Coronary artery (tissue), 2 donors: ENCODE results near the gene CRAMP1.

Experiments used
- DNase-seq: peaks from one replicate; pipeline ENCODE4 v3.0.0-alpha.2; 2017; ENCODE audit warnings: low spot score
- H3K27ac ChIP-seq, 2 donors: fragments of 200-600 bp; sonication (generic); one replicate each; pipeline ENCODE4 v1.5.1; 2016 to 2019
- H3K4me3 ChIP-seq: fragments of 200-600 bp; sonication (generic); 2 replicates; pipeline ENCODE4 v1.5.1; 2016; ENCODE audit warnings: mild to moderate bottlenecking, moderate library complexity
- CTCF ChIP-seq: fragments of 200-600 bp; sonication (generic); IDR thresholded peaks from one replicate; pipeline ENCODE4 v1.5.1; 2019; ENCODE audit warnings: antibody characterized with exemption

The CRAMP1 gene

GRCh38 chr16:1645914-1646525, 33.9 kb downstream of the CRAMP1 start:
- no peak overlapping the region for H3K4me3 ChIP-seq
- no peak for DNase-seq
- no peak overlapping the region for H3K27ac ChIP-seq
- TF ChIP-seq CTCF: no peak

DNA sequence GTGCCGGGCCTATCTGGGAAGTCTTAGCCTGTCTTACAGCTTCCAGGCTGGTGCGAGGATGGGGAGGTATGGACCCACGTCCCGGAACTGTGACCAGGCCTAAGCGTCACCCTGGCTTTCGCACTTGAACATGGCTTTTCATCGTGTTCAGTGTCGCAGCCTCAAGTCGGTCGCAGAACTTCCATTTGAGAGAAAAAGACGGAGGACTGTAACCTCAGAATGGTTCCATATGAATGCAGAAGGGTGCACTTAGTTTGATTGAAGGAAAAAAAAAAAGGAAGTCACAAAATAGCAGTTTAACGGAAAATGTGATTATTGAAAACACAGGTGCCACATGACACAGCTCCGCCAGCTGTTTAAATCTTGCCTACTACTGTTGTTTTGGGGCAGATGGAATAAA, 35.7 kb downstream of the CRAMP1 start:
- no peak for TF ChIP-seq CTCF
- H3K27ac ChIP-seq: no peak overlapping the region
- no peak for DNase-seq
- H3K4me3 ChIP-seq: no peak overlapping the region

- no peak for TF ChIP-seq CTCF
- DNase-seq: no peak
- H3K27ac ChIP-seq: no peak overlapping the region
- H3K4me3 ChIP-seq: no peak overlapping the region
These were observed 38.0 kb downstream of the CRAMP1 start for GRCh38 chr16:1650131-1650530.

DNA sequence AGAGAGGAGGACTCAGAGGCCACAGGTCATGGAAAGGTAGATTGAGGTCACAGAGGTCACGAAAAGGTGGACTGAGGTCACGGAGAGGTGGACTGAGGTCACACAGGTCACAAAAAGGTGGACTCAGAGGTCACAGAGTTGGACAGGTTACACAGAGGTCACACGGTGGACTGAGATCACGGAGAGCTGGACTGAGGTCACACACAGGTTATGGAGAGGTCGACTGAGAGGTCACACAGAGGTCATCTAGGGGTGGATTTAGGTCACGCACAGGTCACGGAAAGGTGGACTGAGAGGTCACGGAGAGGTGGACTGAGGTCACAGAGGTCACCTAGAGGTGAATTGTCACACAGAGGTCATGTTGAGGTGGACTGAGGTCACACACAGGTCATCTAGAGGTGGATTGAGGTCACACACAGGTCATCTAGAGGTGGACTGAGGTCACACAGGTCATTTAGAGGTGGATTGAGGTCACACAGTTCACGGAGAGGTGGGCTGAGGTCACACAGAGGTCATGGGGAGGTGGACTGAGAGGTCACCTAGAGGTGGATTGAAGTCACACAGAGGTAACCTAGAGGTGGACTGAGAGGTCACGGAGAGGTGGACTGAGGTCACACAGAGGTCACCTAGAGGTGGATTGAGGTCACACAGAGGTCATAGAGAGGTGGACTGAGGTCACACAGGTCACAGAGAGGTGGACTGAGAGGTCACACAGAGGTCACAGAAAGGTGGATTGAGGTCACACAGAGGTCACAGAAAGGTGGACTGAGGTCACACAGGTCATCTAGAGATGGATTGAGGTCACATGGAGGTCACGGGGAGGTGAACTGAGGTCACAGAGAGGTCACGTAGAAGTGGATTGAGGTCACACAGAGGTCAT, 39.2 kb downstream of the CRAMP1 start:
- TF ChIP-seq CTCF: no peak
- Histone ChIP-seq H3K4me3 (no peak overlapping the region), H3K27ac (no peak overlapping the region)
- DNase-seq: no peak

DNA sequence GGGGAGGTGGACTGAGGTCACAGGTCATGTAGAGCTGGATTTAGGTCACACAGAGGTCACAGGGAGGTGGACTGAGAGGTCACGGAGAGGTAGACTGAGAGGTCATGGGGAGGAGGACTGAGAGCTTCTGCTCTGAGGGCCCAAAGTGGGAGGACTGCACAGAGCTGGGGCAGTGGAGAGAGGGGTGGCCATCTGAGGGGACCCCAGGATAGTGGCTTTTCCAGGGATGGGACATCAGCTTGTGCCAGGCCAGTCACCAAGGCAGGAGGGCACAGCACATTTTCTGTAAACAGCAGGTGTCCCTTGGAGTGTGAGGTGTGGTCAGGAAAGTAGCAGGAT, 39.8 kb downstream of the CRAMP1 start:
- H3K27ac ChIP-seq: no peak overlapping the region
- DNase-seq: no peak
- TF ChIP-seq CTCF: no peak
- no peak overlapping the region for H3K4me3 ChIP-seq

DNA sequence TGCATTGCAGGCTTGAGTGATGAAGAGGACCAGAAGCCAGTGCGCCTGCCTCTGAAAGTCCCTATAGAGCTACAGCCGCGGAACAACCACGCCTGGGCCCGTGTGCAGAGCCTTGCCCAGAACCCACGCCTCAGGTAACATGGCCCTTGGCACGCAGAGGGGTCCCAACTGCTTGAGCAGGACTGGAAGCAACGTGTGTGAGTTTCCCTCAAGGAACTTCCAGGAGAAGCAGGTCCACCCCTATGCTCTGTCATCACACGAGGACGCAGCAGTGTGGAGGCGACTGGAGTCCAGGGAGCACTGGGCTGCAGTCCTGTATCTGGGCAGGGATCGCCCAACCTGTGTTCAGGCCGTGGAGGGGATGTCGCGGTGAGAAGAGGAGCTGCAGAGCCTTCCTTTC, 40.9 kb downstream of the CRAMP1 start:
- TF ChIP-seq CTCF: no peak
- no peak for DNase-seq
- no peak overlapping the region for H3K27ac ChIP-seq
- H3K4me3 ChIP-seq: no peak overlapping the region
